Epithelial cell of proximal tubule (primary cell): ENCODE measurements around the gene CCDC61. TPM values are rescaled to one million over a fixed set of nuclear protein-coding genes. Genes with fewer than 3 reads are reported as not detected.

Experiments
- DNase-seq: peaks from one replicate; pipeline ENCODE4 v3.0.0-alpha.2; 2011; ENCODE audit warnings: low read depth
- H3K4me3 ChIP-seq: 2 replicates; pipeline ENCODE4 v1.5.1; 2011; ENCODE audit warnings: low read depth, mild to moderate bottlenecking, low read length
- total RNA-seq: library from RNA; depleted of rRNA; stranded (reverse); fragments of >200 nt; gene quantifications from 2 replicates; pipeline ENCODE4 v1.2.3, GENCODE V29; 2015
- TF ChIP-seq, protein P1 (sequence below): conservative IDR thresholded peaks from 2 replicates; pipeline ENCODE4 v1.5.1; 2012; ENCODE audit warnings: low read depth, mild to moderate bottlenecking, low read length

Gene CCDC61
- 10.1 and 10.8 TPM in 2 replicates for total RNA-seq

DNA sequence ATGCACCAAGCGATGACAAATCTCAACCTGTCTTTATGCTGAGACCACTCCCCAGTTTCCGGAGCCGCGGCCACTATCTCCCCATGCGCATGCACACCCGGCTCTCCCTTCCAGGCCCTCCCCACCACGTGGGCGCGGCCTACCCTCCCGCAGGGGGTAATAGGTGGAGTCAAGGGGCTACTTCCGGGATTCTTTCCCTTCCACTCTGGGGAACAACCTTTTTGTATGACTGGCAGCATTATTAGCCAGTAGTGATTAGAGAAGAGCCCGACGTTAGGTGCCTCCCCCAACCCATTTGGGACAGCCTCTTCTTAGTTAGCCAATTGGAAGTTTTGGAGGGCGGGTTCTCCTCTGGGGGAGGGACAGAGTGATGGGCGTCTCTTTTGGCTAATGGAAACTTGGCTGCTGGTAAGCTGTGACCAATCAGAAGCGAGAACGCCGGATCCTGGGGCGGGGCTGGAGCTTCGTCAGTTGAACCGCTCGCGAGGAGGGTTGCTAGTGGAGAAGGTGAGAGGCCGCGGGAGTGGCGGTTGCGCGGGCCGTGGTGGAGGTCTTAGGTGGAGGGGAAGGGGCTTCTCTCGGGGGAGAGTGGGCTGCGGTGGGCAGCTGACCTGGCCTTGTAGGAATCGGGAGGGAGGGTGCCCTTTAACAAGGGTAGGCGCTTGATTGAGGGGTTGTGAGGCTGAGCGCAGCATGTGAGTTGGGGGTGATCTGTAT lies at the start of gene CCDC61:
Gene CCDC61 (plus strand): TSS at position 470 of the 717 bp plus-strand sequence. CDS start 7,552 bp downstream, outside the sequence.
- peak; percentile 99 for DNase-seq
- TF ChIP-seq, protein P1, sequence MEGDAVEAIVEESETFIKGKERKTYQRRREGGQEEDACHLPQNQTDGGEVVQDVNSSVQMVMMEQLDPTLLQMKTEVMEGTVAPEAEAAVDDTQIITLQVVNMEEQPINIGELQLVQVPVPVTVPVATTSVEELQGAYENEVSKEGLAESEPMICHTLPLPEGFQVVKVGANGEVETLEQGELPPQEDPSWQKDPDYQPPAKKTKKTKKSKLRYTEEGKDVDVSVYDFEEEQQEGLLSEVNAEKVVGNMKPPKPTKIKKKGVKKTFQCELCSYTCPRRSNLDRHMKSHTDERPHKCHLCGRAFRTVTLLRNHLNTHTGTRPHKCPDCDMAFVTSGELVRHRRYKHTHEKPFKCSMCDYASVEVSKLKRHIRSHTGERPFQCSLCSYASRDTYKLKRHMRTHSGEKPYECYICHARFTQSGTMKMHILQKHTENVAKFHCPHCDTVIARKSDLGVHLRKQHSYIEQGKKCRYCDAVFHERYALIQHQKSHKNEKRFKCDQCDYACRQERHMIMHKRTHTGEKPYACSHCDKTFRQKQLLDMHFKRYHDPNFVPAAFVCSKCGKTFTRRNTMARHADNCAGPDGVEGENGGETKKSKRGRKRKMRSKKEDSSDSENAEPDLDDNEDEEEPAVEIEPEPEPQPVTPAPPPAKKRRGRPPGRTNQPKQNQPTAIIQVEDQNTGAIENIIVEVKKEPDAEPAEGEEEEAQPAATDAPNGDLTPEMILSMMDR = no peak
- H3K4me3 ChIP-seq = peak within 1 kb of the TSS; percentile 76

GRCh38 chr19:45947926-45948325 lies 47.3 kb upstream of the CCDC61 start:
- DNase-seq = peak; percentile 10
- TF ChIP-seq, protein P1 = no peak
- H3K4me3 ChIP-seq = no peak overlapping the region

GRCh38 chr19:45952341-45952685 lies 43.0 kb upstream of the CCDC61 start:
- TF ChIP-seq, protein P1 = no peak
- no peak for DNase-seq
- no peak overlapping the region for H3K4me3 ChIP-seq

- peak overlapping the region; percentile 45 for H3K4me3 ChIP-seq
- TF ChIP-seq, protein P1 = no peak
- DNase-seq = no peak
These were observed 42.4 kb upstream of the CCDC61 start for GRCh38 chr19:45952686-45953505.

- no peak overlapping the region for H3K4me3 ChIP-seq
- DNase-seq = no peak
- TF ChIP-seq, protein P1 = no peak
These were observed 41.6 kb upstream of the CCDC61 start for GRCh38 chr19:45953676-45954075.

DNA sequence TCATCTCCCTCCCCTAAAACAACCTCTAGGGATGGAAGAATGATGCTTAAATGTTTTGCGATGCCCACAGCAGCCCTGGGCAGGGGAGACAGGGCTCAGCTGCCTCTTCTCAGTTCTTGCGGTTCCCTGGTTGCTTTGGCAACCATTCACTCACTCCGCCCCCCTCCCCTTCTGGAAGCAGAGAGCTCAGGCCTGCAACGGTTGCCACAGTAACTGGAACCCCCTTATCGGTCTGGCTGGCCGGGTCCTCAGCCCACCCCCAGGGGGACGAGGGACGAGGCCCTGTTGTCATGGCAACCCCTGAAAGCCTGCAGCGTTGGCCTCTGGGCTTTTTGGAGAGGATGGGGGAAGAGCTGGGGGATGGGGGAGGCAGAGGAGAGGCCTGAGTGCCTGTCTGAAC lies 41.1 kb upstream of the CCDC61 start:
- no peak overlapping the region for H3K4me3 ChIP-seq
- no peak for DNase-seq
- TF ChIP-seq, protein P1 = no peak
